GM12878 (cell line): ENCODE data around the gene B4GALNT4. TPM values are rescaled to one million over a fixed set of nuclear protein-coding genes. Genes with fewer than 3 reads are reported as not detected.

Experiments used
- ATAC-seq: fragments of 200-7000 bp; cut with Tn5 transposase; 3 replicates; pipeline ENCODE4 v1.9.1; 2020; ENCODE audit warnings: mild to moderate bottlenecking, moderate library complexity
- BruUV-seq: library from RNA; stranded (reverse); fragments of 400-500 nt; replicated peaks from 2 replicates; lab custom pipeline; 2021; lab: Mats Ljungman, UMichigan
- CTCF ChIA-PET: fragments of 300-600 bp; sonication (Branson Sonifier 250); formaldehyde crosslinking; extraction: SDS; loops from one replicate; lab custom pipeline; 2021; ENCODE audit warnings: inconsistent platforms; lab: Yijun Ruan, JAX
- POLR2A ChIA-PET: fragments of 350-600 bp; formaldehyde crosslinking; extraction: SDS; loops from one replicate; lab custom pipeline; 2021; ENCODE audit warnings: inconsistent platforms; lab: Charles Lee
- RAD21 ChIA-PET: fragments of 300-600 bp; sonication (Branson Sonifier 250); formaldehyde crosslinking; loops from one replicate; lab custom pipeline; 2023; ENCODE audit warnings: antibody characterized with exemption; ENCODE audit not compliant: unreplicated experiment; lab: Charles Lee
- SMC1A ChIA-PET: fragments of 300-600 bp; sonication (Branson Sonifier 250); formaldehyde crosslinking; loops from one replicate; lab custom pipeline; 2023; ENCODE audit not compliant: unreplicated experiment, uncharacterized antibody; lab: Charles Lee
- DNase-seq: peaks from one replicate; pipeline ENCODE4 v3.0.0-alpha.2; 2011; ENCODE audit warnings: low read depth, low spot score
- FAIRE-seq: peaks from 3 replicates; lab custom pipeline; 2011; peaks lifted over from hg19 to GRCh38; lab: Jason Lieb, UNC
- H2AFZ ChIP-seq: 2 replicates; pipeline ENCODE4 v1.6.0; 2011; ENCODE audit warnings: low read depth, low read length, control low read depth; ENCODE audit not compliant: control insufficient read depth
- H3K27ac ChIP-seq: 2 replicates; pipeline ENCODE4 v1.5.1; 2011; ENCODE audit warnings: control low read depth; ENCODE audit not compliant: control insufficient read depth, insufficient read depth
- H3K27me3 ChIP-seq, 2 experiments: replicated peaks in 1 of 2; 2 replicates each; pipeline versions ENCODE4 v1.6.0 to v1.6.1; 2011; ENCODE audit warnings: low read length in 1 of 2; ENCODE audit not compliant: control insufficient read depth in 2 of 2, insufficient read depth in 2 of 2
- H3K36me3 ChIP-seq, 2 experiments: 2 replicates each; pipeline ENCODE4 v1.5.1; 2011; ENCODE audit warnings: low read length in 1 of 2; ENCODE audit not compliant: control insufficient read depth in 2 of 2, insufficient read depth in 2 of 2
- H3K4me1 ChIP-seq: 2 replicates; pipeline ENCODE4 v1.6.1; 2011; ENCODE audit warnings: mild to moderate bottlenecking, low read length, moderate library complexity, mixed read lengths; ENCODE audit not compliant: control insufficient read depth, insufficient read depth
- H3K4me2 ChIP-seq: 2 replicates; pipeline ENCODE4 v1.6.0; 2011; ENCODE audit warnings: control low read depth; ENCODE audit not compliant: control insufficient read depth, insufficient read depth
- H3K4me3 ChIP-seq: fragments of 200-600 bp; sonication (generic); 2 replicates; pipeline ENCODE4 v1.5.1; 2016
- H3K79me2 ChIP-seq: 2 replicates; pipeline ENCODE4 v1.6.0; 2011; ENCODE audit warnings: low read length; ENCODE audit not compliant: control insufficient read depth, insufficient read depth
- H3K9ac ChIP-seq: 2 replicates; pipeline ENCODE4 v1.8.0; 2011; ENCODE audit warnings: low read length, control low read depth, mixed read lengths; ENCODE audit not compliant: control insufficient read depth, insufficient read depth
- H3K9me3 ChIP-seq: replicated peaks from 3 replicates; pipeline ENCODE4 v1.5.1; 2011; ENCODE audit warnings: mild to moderate bottlenecking, low read length; ENCODE audit not compliant: control insufficient read depth, insufficient read depth
- H4K20me1 ChIP-seq: 2 replicates; pipeline ENCODE4 v1.6.0; 2011; ENCODE audit not compliant: control insufficient read depth, insufficient read depth
- ASH2L ChIP-seq: fragments of 300-600, 200-600 bp; sonication (generic); IDR thresholded peaks from 2 replicates; pipeline ENCODE4 v1.6.1; 2017; ENCODE audit warnings: low read depth, mild to moderate bottlenecking, borderline replicate concordance
- BCL11A ChIP-seq: IDR thresholded peaks from 2 replicates; pipeline ENCODE4 v1.6.1; 2011; ENCODE audit warnings: low read depth, low read length
- BHLHE40 ChIP-seq, 2 experiments: fragments of 450-650 bp in 1 of 2; IDR thresholded peaks; 2 replicates each; pipeline ENCODE4 v1.6.1; 2011 to 2017; ENCODE audit warnings: low read depth in 2 of 2, borderline replicate concordance in 1 of 2, improper control_type of control experiment in 1 of 2, low read length in 1 of 2, mild to moderate bottlenecking in 1 of 2
- KAT2A ChIP-seq: conservative IDR thresholded peaks from 2 replicates; pipeline ENCODE4 v1.6.1; 2011; ENCODE audit warnings: low read depth, low read length; ENCODE audit not compliant: control insufficient read depth
- MEF2B ChIP-seq: fragments of 450-650 bp; IDR thresholded peaks from 2 replicates; pipeline ENCODE4 v1.6.1; 2018; ENCODE audit warnings: mild to moderate bottlenecking, moderate library complexity; ENCODE audit not compliant: partially characterized antibody, poor library complexity, severe bottlenecking
- NFIC ChIP-seq: IDR thresholded peaks from 2 replicates; pipeline ENCODE4 v1.6.1; 2012; ENCODE audit warnings: low read depth, mild to moderate bottlenecking, inconsistent platforms, low read length, moderate library complexity
- NR2C1 ChIP-seq: fragments of 450-650 bp; IDR thresholded peaks from 2 replicates; pipeline ENCODE4 v1.6.1; 2017; ENCODE audit warnings: antibody characterized with exemption, mild to moderate bottlenecking, moderate library complexity
- RAD21 ChIP-seq: IDR thresholded peaks from 2 replicates; pipeline ENCODE4 v1.6.1; 2011; ENCODE audit warnings: mild to moderate bottlenecking, low read depth, low read length, moderate library complexity; ENCODE audit not compliant: insufficient read depth
- ZNF24 ChIP-seq: fragments of 450-650 bp; IDR thresholded peaks from 2 replicates; pipeline ENCODE4 v1.6.1; 2017; ENCODE audit warnings: antibody characterized with exemption, mild to moderate bottlenecking
- WGBS: methylation state at CpG from one replicate; pipeline ENCODE4 v1.1.6; 2016; ENCODE audit warnings: low lambda C conversion rate; ENCODE audit not compliant: insufficient replicate concordance, insufficient coverage; ENCODE audit errors: missing lambda C conversion rate; 5-methylcytosine and 5-hydroxymethylcytosine counted together
- in situ Hi-C: fragments of 300-500 bp; cut with MboI; formaldehyde crosslinking; loops from 9 replicates; pipeline ENCODE4 v1.14.3; 2018; ENCODE audit warnings: mixed read lengths
- intact Hi-C: fragments of 100-400 bp; cut with micrococcal nuclease; formaldehyde crosslinking; loops from one replicate; pipeline ENCODE4 v1.14.2; 2022; ENCODE audit not compliant: unreplicated experiment
- polyA plus RNA-seq, 11 experiments: library from polyadenylated mRNA; depleted of rRNA in 4 of 11; unstranded in 6 of 11; stranded (reverse) in 5 of 11; fragments of >200 nt; fragmentation: Nextera tagmentation in 4 of 11; fragmentation: Illumina TruSeq in 1 of 11; extraction: Ambion mirVana in 4 of 11; extraction: Trizol in 1 of 11; gene quantifications; 1 replicate in 1 of 11; 2 replicates in 10 of 11; pipeline versions ENCODE4 v1.2.1 to v1.2.3, GENCODE V29; 2011 to 2016; ENCODE audit warnings: inconsistent platforms in 2 of 11, missing spikeins in 2 of 11, low read depth in 1 of 11
- total RNA-seq, 4 experiments: library from RNA; depleted of rRNA in 3 of 4; stranded (reverse); fragments of >200 nt in 3 of 4; fragmentation: Illumina TruSeq in 1 of 4; extraction: Trizol in 1 of 4; gene quantifications; 2 replicates each; pipeline versions ENCODE4 v1.2.1 to v1.2.3, GENCODE V29; 2013 to 2021
- TF ChIP-seq, protein P1 (sequence below): fragments of 450-650 bp; IDR thresholded peaks from 2 replicates; pipeline ENCODE4 v1.6.1; 2016; ENCODE audit warnings: mild to moderate bottlenecking
- TF ChIP-seq, protein P2 (sequence below): IDR thresholded peaks from 2 replicates; pipeline ENCODE4 v1.6.1; 2011; ENCODE audit warnings: borderline replicate concordance, low read depth, mild to moderate bottlenecking, moderate library complexity, low read length; ENCODE audit not compliant: insufficient read depth, poor library complexity, severe bottlenecking
- TF ChIP-seq, protein P3 (sequence below): fragments of 450-650 bp; formaldehyde crosslinking; IDR thresholded peaks from 2 replicates; pipeline ENCODE4 v1.4.0; 2022; ENCODE audit warnings: mild to moderate bottlenecking, moderate library complexity

Gene B4GALNT4
- total and polyA plus RNA-seq, 10 of the 15 experiments (the other 5 are each of a cell fraction or from before 2014, with no cell fraction given), result 0.04 to 0.82 (median 0.40) TPM; not detected in 6

DNA sequence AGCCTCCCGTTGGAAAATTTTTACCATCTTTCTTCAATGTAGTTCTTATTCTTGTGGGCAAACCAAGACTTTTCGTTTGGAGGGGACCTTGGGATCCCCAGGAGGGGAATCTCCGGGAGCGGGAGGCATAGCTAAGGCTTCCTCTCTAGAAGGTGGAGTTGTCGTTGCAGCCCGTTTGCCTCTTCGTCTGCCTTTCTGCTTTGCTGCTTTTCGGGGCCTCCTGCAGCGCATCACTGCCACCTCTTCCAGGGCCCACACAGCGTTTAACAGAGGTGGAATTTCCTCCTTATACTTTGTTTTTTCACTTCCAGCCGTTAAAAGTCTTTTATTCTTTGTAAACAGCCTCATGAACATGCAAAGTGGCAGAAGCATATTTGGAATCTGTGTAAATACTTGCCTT lies 45.1 kb upstream of the B4GALNT4 start:
- intact Hi-C loops, result no loop called here
- FAIRE-seq, result no peak
- in situ Hi-C loops, result no loop called here
- Histone ChIP-seq H3K4me3 (no peak overlapping the region), H3K36me3 (no peaks in the 10 kb centered on the region), H3K9me3 (no peaks in the 10 kb centered on the region), H4K20me1 (no peaks in the 10 kb centered on the region), H3K27me3 (no peaks in the 10 kb centered on the region), H3K9ac (no peak overlapping the region), H3K4me1 (peaks cover 30% of the 10 kb centered on the region), H3K27ac (no peak overlapping the region), H3K79me2 (peaks cover 4% of the 10 kb centered on the region), H2AFZ (no peak overlapping the region), H3K4me2 (no peak overlapping the region)
- TF ChIP-seq ZNF24, result no peak
- TF ChIP-seq, protein P1, sequence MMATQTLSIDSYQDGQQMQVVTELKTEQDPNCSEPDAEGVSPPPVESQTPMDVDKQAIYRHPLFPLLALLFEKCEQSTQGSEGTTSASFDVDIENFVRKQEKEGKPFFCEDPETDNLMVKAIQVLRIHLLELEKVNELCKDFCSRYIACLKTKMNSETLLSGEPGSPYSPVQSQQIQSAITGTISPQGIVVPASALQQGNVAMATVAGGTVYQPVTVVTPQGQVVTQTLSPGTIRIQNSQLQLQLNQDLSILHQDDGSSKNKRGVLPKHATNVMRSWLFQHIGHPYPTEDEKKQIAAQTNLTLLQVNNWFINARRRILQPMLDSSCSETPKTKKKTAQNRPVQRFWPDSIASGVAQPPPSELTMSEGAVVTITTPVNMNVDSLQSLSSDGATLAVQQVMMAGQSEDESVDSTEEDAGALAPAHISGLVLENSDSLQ, result no peak
- TF ChIP-seq NR2C1, result no peak
- TF ChIP-seq MEF2B, result no peak
- TF ChIP-seq BCL11A, result no peak
- TF ChIP-seq NFIC, result no peak
- TF ChIP-seq, protein P2, sequence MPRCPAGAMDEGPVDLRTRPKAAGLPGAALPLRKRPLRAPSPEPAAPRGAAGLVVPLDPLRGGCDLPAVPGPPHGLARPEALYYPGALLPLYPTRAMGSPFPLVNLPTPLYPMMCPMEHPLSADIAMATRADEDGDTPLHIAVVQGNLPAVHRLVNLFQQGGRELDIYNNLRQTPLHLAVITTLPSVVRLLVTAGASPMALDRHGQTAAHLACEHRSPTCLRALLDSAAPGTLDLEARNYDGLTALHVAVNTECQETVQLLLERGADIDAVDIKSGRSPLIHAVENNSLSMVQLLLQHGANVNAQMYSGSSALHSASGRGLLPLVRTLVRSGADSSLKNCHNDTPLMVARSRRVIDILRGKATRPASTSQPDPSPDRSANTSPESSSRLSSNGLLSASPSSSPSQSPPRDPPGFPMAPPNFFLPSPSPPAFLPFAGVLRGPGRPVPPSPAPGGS, result no peak
- no peak for TF ChIP-seq BHLHE40 (IDR thresholded peaks at IDR 0.05; ENCODE audit: borderline replicate concordance in 1 of 2, low read depth in 2 of 2, low read length in 1 of 2)
- TF ChIP-seq KAT2A, result no peak
- no peak for TF ChIP-seq RAD21
- no peak for TF ChIP-seq ASH2L
- TF ChIP-seq, protein P3, sequence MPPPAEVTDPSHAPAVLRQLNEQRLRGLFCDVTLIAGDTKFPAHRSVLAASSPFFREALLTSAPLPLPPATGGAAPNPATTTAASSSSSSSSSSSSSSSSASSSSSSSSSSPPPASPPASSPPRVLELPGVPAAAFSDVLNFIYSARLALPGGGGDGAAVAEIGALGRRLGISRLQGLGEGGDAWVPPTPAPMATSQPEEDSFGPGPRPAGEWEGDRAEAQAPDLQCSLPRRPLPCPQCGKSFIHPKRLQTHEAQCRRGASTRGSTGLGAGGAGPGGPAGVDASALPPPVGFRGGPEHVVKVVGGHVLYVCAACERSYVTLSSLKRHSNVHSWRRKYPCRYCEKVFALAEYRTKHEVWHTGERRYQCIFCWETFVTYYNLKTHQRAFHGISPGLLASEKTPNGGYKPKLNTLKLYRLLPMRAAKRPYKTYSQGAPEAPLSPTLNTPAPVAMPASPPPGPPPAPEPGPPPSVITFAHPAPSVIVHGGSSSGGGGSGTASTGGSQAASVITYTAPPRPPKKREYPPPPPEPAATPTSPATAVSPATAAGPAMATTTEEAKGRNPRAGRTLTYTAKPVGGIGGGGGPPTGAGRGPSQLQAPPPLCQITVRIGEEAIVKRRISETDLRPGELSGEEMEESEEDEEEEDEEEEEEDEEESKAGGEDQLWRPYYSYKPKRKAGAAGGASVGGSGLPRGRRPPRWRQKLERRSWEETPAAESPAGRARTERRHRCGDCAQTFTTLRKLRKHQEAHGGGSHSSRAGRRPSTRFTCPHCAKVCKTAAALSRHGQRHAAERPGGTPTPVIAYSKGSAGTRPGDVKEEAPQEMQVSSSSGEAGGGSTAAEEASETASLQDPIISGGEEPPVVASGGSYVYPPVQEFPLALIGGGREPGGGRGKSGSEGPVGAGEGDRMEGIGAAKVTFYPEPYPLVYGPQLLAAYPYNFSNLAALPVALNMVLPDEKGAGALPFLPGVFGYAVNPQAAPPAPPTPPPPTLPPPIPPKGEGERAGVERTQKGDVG, result no peak
- no peak for ATAC-seq
- 80% methylated on average over 11 of the region's 11 CpGs for WGBS
- no peak for DNase-seq
- ChIA-PET RAD21 (no interaction called here), POLR2A (interaction anchor here (0.8 to 1.0 kb wide), 2 partner anchors 9 to 11 kb away, joined by 3 to 5 read pairs; no protein-coding TSS in a partner anchor), SMC1A (interaction anchor here (1.3 kb wide), 1 partner anchor 9 kb away, joined by 4 read pairs; no protein-coding TSS in a partner anchor), CTCF (interaction anchor here (0.9 kb wide), 1 partner anchor 31 kb away, joined by 3 read pairs; no protein-coding TSS in a partner anchor)
- BruUV-seq, result no TSS peak
